Mesenchymal stem cell (in vitro differentiated cells and primary cell): ENCODE results near the gene WDFY3.

ENCODE experiments used
- DNase-seq: peaks from one replicate; pipeline ENCODE4 v3.0.0-alpha.2; 2013
- H2AFZ ChIP-seq: one replicate; pipeline ENCODE4 v1.6.1; 2013; ENCODE audit warnings: low read depth, mild to moderate bottlenecking, control low read depth, inconsistent platforms, low read length, moderate library complexity
- H2AK5ac ChIP-seq: 2 replicates; pipeline ENCODE4 v1.6.1; 2013; ENCODE audit warnings: low read length, moderate library complexity, mild to moderate bottlenecking, inconsistent platforms; ENCODE audit not compliant: severe bottlenecking
- H2BK120ac ChIP-seq: one replicate; pipeline ENCODE4 v1.6.1; 2013; ENCODE audit warnings: low read depth, mild to moderate bottlenecking, inconsistent platforms, low read length, moderate library complexity
- H2BK12ac ChIP-seq, 2 experiments: one replicate each; pipeline ENCODE4 v1.6.1; 2013; ENCODE audit warnings: inconsistent platforms in 2 of 2, low read length in 2 of 2, mild to moderate bottlenecking in 2 of 2, moderate library complexity in 2 of 2, control low read depth in 1 of 2
- H2BK15ac ChIP-seq: one replicate; pipeline ENCODE4 v1.6.1; 2013; ENCODE audit warnings: mild to moderate bottlenecking, low read depth, inconsistent platforms; ENCODE audit not compliant: poor library complexity, severe bottlenecking
- H2BK5ac ChIP-seq: 2 replicates; pipeline ENCODE4 v1.6.1; 2013; ENCODE audit warnings: low read depth, mild to moderate bottlenecking, low read length, control low read depth, inconsistent platforms; ENCODE audit not compliant: poor library complexity, severe bottlenecking
- H3K14ac ChIP-seq, 2 experiments: one replicate each; pipeline ENCODE4 v1.6.1; 2013; ENCODE audit warnings: inconsistent platforms in 2 of 2, low read length in 2 of 2, control low read depth in 1 of 2, mild to moderate bottlenecking in 1 of 2, moderate library complexity in 1 of 2
- H3K18ac ChIP-seq, 2 experiments: one replicate each; pipeline ENCODE4 v1.6.1; 2013; ENCODE audit warnings: inconsistent platforms in 2 of 2, low read length in 2 of 2, control low read depth in 1 of 2, low read depth in 1 of 2, mild to moderate bottlenecking in 1 of 2
- H3K23ac ChIP-seq, 2 experiments: one replicate each; pipeline ENCODE4 v1.6.1; 2013; ENCODE audit warnings: inconsistent platforms in 2 of 2, low read length in 2 of 2, mild to moderate bottlenecking in 2 of 2, moderate library complexity in 2 of 2, control low read depth in 1 of 2
- H3K27ac ChIP-seq: 2 replicates; pipeline ENCODE4 v1.5.1; 2013; ENCODE audit warnings: mild to moderate bottlenecking, moderate library complexity, low read length, control low read depth, inconsistent platforms; ENCODE audit not compliant: poor library complexity, severe bottlenecking
- H3K27me3 ChIP-seq, 2 experiments: 2 replicates each; pipeline versions ENCODE4 v1.6.1 to v1.7.0; 2013; ENCODE audit warnings: low read length in 2 of 2, mild to moderate bottlenecking in 2 of 2, moderate library complexity in 2 of 2, control low read depth in 1 of 2, inconsistent platforms in 1 of 2; ENCODE audit not compliant: control insufficient read depth in 1 of 2, insufficient read depth in 1 of 2
- H3K36me3 ChIP-seq, 2 experiments: 2 replicates each; pipeline versions ENCODE4 v1.6.1 to v1.7.0; 2013; ENCODE audit warnings: low read length in 2 of 2, control low read depth in 1 of 2, inconsistent platforms in 1 of 2, low read depth in 1 of 2, mild to moderate bottlenecking in 1 of 2; ENCODE audit not compliant: insufficient read depth in 2 of 2, control insufficient read depth in 1 of 2
- H3K4ac ChIP-seq, 2 experiments: one replicate each; pipeline ENCODE4 v1.6.1; 2013; ENCODE audit warnings: inconsistent platforms in 2 of 2, low read length in 2 of 2, mild to moderate bottlenecking in 2 of 2, moderate library complexity in 2 of 2, control low read depth in 1 of 2, low read depth in 1 of 2
- H3K4me1 ChIP-seq: 2 replicates; pipeline ENCODE4 v1.6.1; 2013; ENCODE audit warnings: low read depth, low read length, control low read depth; ENCODE audit not compliant: control insufficient read depth, insufficient read depth
- H3K4me2 ChIP-seq: 2 replicates; pipeline ENCODE4 v1.6.1; 2013; ENCODE audit warnings: low read length, mild to moderate bottlenecking, inconsistent platforms; ENCODE audit not compliant: poor library complexity, severe bottlenecking
- H3K4me3 ChIP-seq, 2 experiments: 2 replicates each; pipeline versions ENCODE4 v1.5.1 to v1.7.0; 2013; ENCODE audit warnings: low read length in 2 of 2, mild to moderate bottlenecking in 2 of 2, control low read depth in 1 of 2, low read depth in 1 of 2; ENCODE audit not compliant: insufficient read depth in 1 of 2
- H3K79me1 ChIP-seq: replicated peaks from 2 replicates; pipeline ENCODE4 v1.6.1; 2013; ENCODE audit warnings: mild to moderate bottlenecking, control low read depth, low read length, inconsistent platforms; ENCODE audit not compliant: poor library complexity, severe bottlenecking
- H3K9ac ChIP-seq: 2 replicates; pipeline ENCODE4 v1.7.0; 2013; ENCODE audit warnings: mild to moderate bottlenecking, low read length, moderate library complexity
- H3K9me3 ChIP-seq: 2 replicates; pipeline ENCODE4 v1.7.0; 2013; ENCODE audit warnings: mild to moderate bottlenecking, low read length; ENCODE audit not compliant: control insufficient read depth
- H4K8ac ChIP-seq: one replicate; pipeline ENCODE4 v1.6.1; 2013; ENCODE audit warnings: inconsistent platforms, mild to moderate bottlenecking, low read length, moderate library complexity
- H4K91ac ChIP-seq: one replicate; pipeline ENCODE4 v1.6.1; 2013; ENCODE audit warnings: mild to moderate bottlenecking, low read length, inconsistent platforms
- WGBS: methylation state at CpG from one replicate; pipeline ENCODE4 v1.1.7; 2013; ENCODE audit warnings: mixed read lengths; 5-methylcytosine and 5-hydroxymethylcytosine counted together

WDFY3 gene

GRCh38 chr4:84706286-84706685, 260.2 kb downstream of the WDFY3 start:
- Histone ChIP-seq H3K9ac (no peak overlapping the region), H3K27me3 (no peaks in the 10 kb centered on the region), H2BK5ac (no peak overlapping the region), H3K18ac (no peak overlapping the region), H3K36me3 (peaks cover 26 to 87% of the 10 kb centered on the region in 2 experiments), H3K4me3 (no peak overlapping the region), H2BK12ac (no peak overlapping the region), H3K4me1 (no peaks in the 10 kb centered on the region), H2AK5ac (no peak overlapping the region), H2BK120ac (no peak overlapping the region), H3K79me1 (peaks cover 10% of the 10 kb centered on the region), H4K91ac (no peak overlapping the region), H2BK15ac (no peak overlapping the region), H3K27ac (no peak overlapping the region), H3K4ac (no peak overlapping the region), H2AFZ (no peak overlapping the region), H3K9me3 (no peaks in the 10 kb centered on the region), H3K4me2 (no peak overlapping the region), H3K14ac (no peak overlapping the region), H3K23ac (no peak overlapping the region), H4K8ac (no peak overlapping the region)
- WGBS = 94% methylated on average over 2 of the region's 2 CpGs
- no peak for DNase-seq

DNA sequence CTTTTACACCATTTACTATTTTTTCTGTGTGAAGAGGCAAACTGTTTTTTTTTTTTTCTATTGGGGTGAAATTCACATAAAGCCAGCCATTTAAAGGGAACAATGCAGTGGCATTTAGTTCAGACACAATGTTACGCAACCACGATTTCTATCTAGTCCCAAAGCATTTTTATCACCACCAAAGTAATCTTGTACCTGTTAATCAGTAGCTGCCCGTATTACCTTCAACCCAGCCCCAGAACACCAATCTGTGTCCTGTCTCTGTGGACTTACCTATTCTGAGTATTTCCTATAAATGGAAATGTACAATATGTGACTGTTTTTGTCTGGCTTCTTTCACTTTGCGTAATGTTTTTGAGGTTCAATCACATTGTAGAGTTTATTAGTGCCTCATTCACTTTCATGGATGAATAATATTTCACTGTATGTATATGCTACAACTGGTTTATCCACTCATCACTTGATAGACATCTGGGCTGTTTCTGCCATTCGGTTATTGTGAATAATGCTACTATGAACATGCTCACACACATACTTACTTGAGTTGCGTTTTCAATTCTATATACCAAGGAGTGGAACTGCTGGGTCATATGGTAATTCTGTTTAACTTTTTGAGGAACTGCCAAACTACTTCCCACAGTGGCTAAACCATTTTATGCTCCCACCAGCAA, 267.4 kb downstream of the WDFY3 start:
- H2BK5ac ChIP-seq = no peak overlapping the region
- no peak overlapping the region for H2BK12ac ChIP-seq
- DNase-seq = no peak
- peaks cover 29 to 83% of the 10 kb centered on the region in 2 experiments for H3K36me3 ChIP-seq
- H2AFZ ChIP-seq = no peak overlapping the region
- no peak overlapping the region for H3K4me2 ChIP-seq
- no peak overlapping the region for H3K14ac ChIP-seq
- 98% methylated on average over 4 of the region's 6 CpGs for WGBS
- no peaks in the 10 kb centered on the region for H3K27me3 ChIP-seq
- H3K18ac ChIP-seq = no peak overlapping the region
- H3K4ac ChIP-seq = no peak overlapping the region
- no peaks in the 10 kb centered on the region for H3K9me3 ChIP-seq
- H4K8ac ChIP-seq = no peak overlapping the region
- peaks cover 3% of the 10 kb centered on the region for H3K4me1 ChIP-seq
- peaks cover 15% of the 10 kb centered on the region for H3K79me1 ChIP-seq
- H3K4me3 ChIP-seq = no peak overlapping the region
- H2BK15ac ChIP-seq = no peak overlapping the region
- no peak overlapping the region for H3K9ac ChIP-seq
- no peak overlapping the region for H2AK5ac ChIP-seq
- H4K91ac ChIP-seq = no peak overlapping the region
- no peak overlapping the region for H3K23ac ChIP-seq
- no peak overlapping the region for H2BK120ac ChIP-seq
- no peak overlapping the region for H3K27ac ChIP-seq

- H3K79me1 ChIP-seq = peaks cover 13% of the 10 kb centered on the region
- WGBS = no CpG with 5 or more reads among the region's 4 CpGs
- H3K9ac ChIP-seq = no peak overlapping the region
- H3K14ac ChIP-seq = no peak overlapping the region
- H3K23ac ChIP-seq = no peak overlapping the region
- H2BK15ac ChIP-seq = no peak overlapping the region
- H3K4ac ChIP-seq = no peak overlapping the region
- H2BK5ac ChIP-seq = no peak overlapping the region
- no peak overlapping the region for H2AK5ac ChIP-seq
- H3K4me3 ChIP-seq = no peak overlapping the region
- no peak overlapping the region for H3K27ac ChIP-seq
- no peaks in the 10 kb centered on the region for H3K27me3 ChIP-seq
- no peak overlapping the region for H4K8ac ChIP-seq
- H3K18ac ChIP-seq = no peak overlapping the region
- DNase-seq = peak; percentile 24
- no peak overlapping the region for H2BK120ac ChIP-seq
- peaks cover 3% of the 10 kb centered on the region for H3K4me1 ChIP-seq
- no peak overlapping the region for H2AFZ ChIP-seq
- H2BK12ac ChIP-seq = no peak overlapping the region
- H4K91ac ChIP-seq = no peak overlapping the region
- H3K9me3 ChIP-seq = no peaks in the 10 kb centered on the region
- H3K36me3 ChIP-seq = peaks cover 24 to 81% of the 10 kb centered on the region in 2 experiments
- no peak overlapping the region for H3K4me2 ChIP-seq
These were observed 268.8 kb downstream of the WDFY3 start for GRCh38 chr4:84697615-84698201.

DNA sequence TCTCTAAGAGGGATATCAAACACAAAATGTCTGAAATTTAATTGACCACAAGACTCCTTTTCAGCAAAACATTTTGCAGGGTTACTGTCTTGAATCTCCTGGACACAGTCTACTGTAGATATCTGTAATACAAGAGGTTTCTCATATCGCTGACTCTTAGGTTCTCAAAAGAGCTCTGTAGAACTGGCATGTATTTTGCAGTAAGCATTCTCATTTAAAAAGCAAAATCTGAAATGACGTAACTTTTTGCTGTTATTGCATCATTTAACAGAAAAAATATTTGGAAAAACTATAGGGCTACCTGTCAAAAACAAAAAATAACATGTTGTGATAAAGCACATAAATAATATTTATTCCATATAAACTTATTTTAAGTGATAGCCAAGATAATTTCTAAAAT, 269.3 kb downstream of the WDFY3 start:
- Histone ChIP-seq H2AK5ac (no peak overlapping the region), H3K27ac (no peak overlapping the region), H3K36me3 (peaks cover 21 to 81% of the 10 kb centered on the region in 2 experiments), H2BK12ac (no peak overlapping the region), H3K4me1 (peaks cover 3% of the 10 kb centered on the region), H3K18ac (no peak overlapping the region), H4K91ac (no peak overlapping the region), H3K4me3 (no peak overlapping the region), H3K23ac (no peak overlapping the region), H2AFZ (no peak overlapping the region), H3K14ac (no peak overlapping the region), H4K8ac (no peak overlapping the region), H2BK15ac (no peak overlapping the region), H2BK5ac (no peak overlapping the region), H3K4ac (no peak overlapping the region), H2BK120ac (no peak overlapping the region), H3K79me1 (peaks cover 13% of the 10 kb centered on the region), H3K27me3 (no peaks in the 10 kb centered on the region), H3K4me2 (no peak overlapping the region), H3K9me3 (no peaks in the 10 kb centered on the region), H3K9ac (no peak overlapping the region)
- no peak for DNase-seq
- WGBS = no CpG with 5 or more reads among the region's 2 CpGs
